Endodermal cell (in vitro differentiated cells): ENCODE results near the gene LRRK1. TPM values are rescaled to one million over a fixed set of nuclear protein-coding genes. Genes with fewer than 3 reads are reported as not detected.
A peak's percentile ranks its signal among the peaks of the same experiment; 100 is the strongest.

Source experiments
- DNase-seq: peaks from one replicate; pipeline ENCODE4 v3.0.0-alpha.2; 2017
- H3K27ac ChIP-seq: 2 replicates; pipeline ENCODE4 v1.5.1; 2013; ENCODE audit warnings: mild to moderate bottlenecking, low read depth, low read length, moderate library complexity
- H3K27me3 ChIP-seq: 2 replicates; pipeline ENCODE4 v1.6.1; 2013; ENCODE audit warnings: mild to moderate bottlenecking, low read length, moderate library complexity; ENCODE audit not compliant: insufficient read depth, control insufficient read depth, poor library complexity, severe bottlenecking
- H3K36me3 ChIP-seq: 2 replicates; pipeline ENCODE4 v1.7.0; 2013; ENCODE audit warnings: mild to moderate bottlenecking, low read length, moderate library complexity; ENCODE audit not compliant: control insufficient read depth, insufficient read depth
- H3K4me1 ChIP-seq: one replicate; pipeline ENCODE4 v1.7.0; 2013; ENCODE audit warnings: low read length; ENCODE audit not compliant: control insufficient read depth, insufficient read depth
- H3K4me3 ChIP-seq: 2 replicates; pipeline ENCODE4 v1.5.1; 2013; ENCODE audit warnings: mild to moderate bottlenecking, low read length, moderate library complexity
- H3K9ac ChIP-seq: 2 replicates; pipeline ENCODE4 v1.6.1; 2013; ENCODE audit warnings: mild to moderate bottlenecking, low read length, moderate library complexity; ENCODE audit not compliant: poor library complexity, severe bottlenecking; ENCODE audit errors: extremely low read depth
- H3K9me3 ChIP-seq: 2 replicates; pipeline ENCODE4 v1.6.1; 2013; ENCODE audit warnings: mild to moderate bottlenecking, low read length, moderate library complexity; ENCODE audit not compliant: control insufficient read depth
- H3K27ac Mint-ChIP-seq: 2 replicates; pipeline ENCODE4 v1.8.0; 2020; ENCODE audit warnings: mixed read lengths
- H3K27me3 Mint-ChIP-seq: 2 replicates; pipeline ENCODE4 v1.8.0; 2021; ENCODE audit warnings: mild to moderate bottlenecking, mixed read lengths; ENCODE audit not compliant: insufficient read depth
- H3K36me3 Mint-ChIP-seq: 2 replicates; pipeline ENCODE4 v1.8.0; 2020; ENCODE audit warnings: low read depth, mixed read lengths
- H3K4me1 Mint-ChIP-seq: 2 replicates; pipeline ENCODE4 v1.8.0; 2020; ENCODE audit warnings: mixed read lengths
- H3K4me3 Mint-ChIP-seq: 2 replicates; pipeline ENCODE4 v1.8.0; 2020; ENCODE audit warnings: mild to moderate bottlenecking, moderate library complexity, mixed read lengths
- H3K9me3 Mint-ChIP-seq: 2 replicates; pipeline ENCODE4 v1.8.0; 2020; ENCODE audit warnings: mild to moderate bottlenecking, mixed read lengths
- WGBS, 2 experiments: methylation state at CpG; one replicate each; pipeline versions ENCODE4 v1.1.5 to v1.1.7; 2013; ENCODE audit warnings: missing lambda C conversion rate in 2 of 2, mixed read lengths in 1 of 2; ENCODE audit not compliant: insufficient coverage in 1 of 2, insufficient read length in 1 of 2; 5-methylcytosine and 5-hydroxymethylcytosine counted together
- total RNA-seq, 2 donors: library from RNA; stranded (reverse); fragmentation: NEBNext Ultra II Directional in 1 of 2; extraction: Animal tissue kit (Norgen Biotek cat#: 25700) in 1 of 2; gene quantifications; 2 replicates in 1 of 2; 3 replicates in 1 of 2; pipeline ENCODE4 v1.2.1, GENCODE V29; 2021
- TF ChIP-seq, protein P1 (sequence below): fragments of 200-600 bp; sonication (generic); conservative IDR thresholded peaks from 2 replicates; pipeline ENCODE4 v1.5.0; 2021; ENCODE audit warnings: antibody characterized with exemption, mild to moderate bottlenecking

The LRRK1 gene
- total RNA-seq, 2 donors from 2014 or later, result 2.7 to 5.1 TPM

DNA sequence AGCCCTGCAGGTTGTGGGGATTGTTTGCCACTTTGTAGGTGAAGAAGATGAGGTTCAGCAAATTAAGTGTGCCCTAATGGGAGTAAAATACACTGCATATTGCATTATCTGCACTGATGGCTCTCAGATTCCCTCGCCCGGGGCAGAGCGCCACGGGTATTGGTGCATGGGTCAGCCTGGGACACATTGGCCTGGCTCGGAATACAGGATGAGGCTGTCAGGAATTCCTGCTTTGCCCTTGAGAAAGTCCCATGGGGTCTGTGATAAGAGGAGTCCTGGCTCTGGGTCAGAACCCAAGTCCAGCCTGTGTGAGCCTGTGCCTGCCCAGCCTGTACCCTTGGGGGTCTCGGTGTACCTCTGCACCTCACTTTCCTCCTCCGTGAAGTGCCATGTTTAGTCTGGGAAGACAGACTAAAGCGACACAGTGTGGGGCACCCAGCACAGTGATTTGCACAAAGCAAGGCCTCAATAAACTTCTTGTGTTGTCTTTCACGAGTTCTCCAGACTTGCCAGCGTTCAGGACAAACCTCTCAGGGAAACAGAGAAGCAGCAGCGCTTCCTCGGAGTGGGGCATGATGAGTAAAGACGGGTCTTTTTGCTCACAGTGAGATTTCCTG is 107.6 kb downstream of the LRRK1 start:
- H3K36me3 Mint-ChIP-seq, result no peaks in the 10 kb centered on the region
- no peak overlapping the region for H3K27ac Mint-ChIP-seq
- 91 to 95% methylated on average over 13 of the region's 13 CpGs for WGBS, 2 experiments

DNA sequence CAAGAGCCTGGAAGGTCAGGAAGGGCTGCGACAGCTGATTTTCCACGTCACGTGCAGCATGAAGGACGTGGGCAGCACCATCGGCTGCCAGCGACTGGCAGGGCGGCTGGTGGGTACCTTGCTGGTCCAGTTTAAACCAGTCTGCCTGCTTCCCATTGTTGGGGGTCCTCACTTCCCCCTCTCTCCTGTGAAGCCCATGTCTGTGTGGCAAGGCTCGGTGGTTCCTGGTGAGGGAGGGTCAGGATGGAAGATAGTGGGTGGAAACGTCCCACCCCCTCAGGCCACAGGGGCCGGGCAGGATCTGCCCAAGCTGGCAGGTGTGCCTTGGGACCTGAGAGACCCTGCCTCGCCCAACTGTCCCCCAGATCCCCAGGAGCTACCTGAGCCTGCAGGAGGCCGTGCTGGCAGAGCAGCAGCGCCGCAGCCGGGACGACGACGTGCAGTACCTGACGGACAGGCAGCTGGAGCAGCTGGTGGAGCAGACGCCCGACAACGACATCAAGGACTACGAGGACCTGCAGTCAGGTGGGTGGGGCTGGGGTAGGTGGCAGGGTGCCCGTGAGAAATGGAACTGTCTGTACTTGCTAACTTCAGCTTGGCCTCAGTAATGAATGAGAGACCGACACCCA is 108.2 kb downstream of the LRRK1 start:
- TF ChIP-seq, protein P1, sequence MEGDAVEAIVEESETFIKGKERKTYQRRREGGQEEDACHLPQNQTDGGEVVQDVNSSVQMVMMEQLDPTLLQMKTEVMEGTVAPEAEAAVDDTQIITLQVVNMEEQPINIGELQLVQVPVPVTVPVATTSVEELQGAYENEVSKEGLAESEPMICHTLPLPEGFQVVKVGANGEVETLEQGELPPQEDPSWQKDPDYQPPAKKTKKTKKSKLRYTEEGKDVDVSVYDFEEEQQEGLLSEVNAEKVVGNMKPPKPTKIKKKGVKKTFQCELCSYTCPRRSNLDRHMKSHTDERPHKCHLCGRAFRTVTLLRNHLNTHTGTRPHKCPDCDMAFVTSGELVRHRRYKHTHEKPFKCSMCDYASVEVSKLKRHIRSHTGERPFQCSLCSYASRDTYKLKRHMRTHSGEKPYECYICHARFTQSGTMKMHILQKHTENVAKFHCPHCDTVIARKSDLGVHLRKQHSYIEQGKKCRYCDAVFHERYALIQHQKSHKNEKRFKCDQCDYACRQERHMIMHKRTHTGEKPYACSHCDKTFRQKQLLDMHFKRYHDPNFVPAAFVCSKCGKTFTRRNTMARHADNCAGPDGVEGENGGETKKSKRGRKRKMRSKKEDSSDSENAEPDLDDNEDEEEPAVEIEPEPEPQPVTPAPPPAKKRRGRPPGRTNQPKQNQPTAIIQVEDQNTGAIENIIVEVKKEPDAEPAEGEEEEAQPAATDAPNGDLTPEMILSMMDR, result no peak
- no peaks in the 10 kb centered on the region for H3K4me1 Mint-ChIP-seq
- H3K27me3 Mint-ChIP-seq, result peaks cover 2% of the 10 kb centered on the region
- no peaks in the 10 kb centered on the region for H3K9me3 ChIP-seq
- H3K36me3 ChIP-seq, result no peaks in the 10 kb centered on the region
- DNase-seq, result peak; percentile 45
- no peak overlapping the region for H3K4me3 Mint-ChIP-seq
- no peaks in the 10 kb centered on the region for H3K4me1 ChIP-seq
- no peaks in the 10 kb centered on the region for H3K36me3 Mint-ChIP-seq
- no peaks in the 10 kb centered on the region for H3K9me3 Mint-ChIP-seq
- H3K4me3 ChIP-seq, result no peak overlapping the region
- H3K27ac Mint-ChIP-seq, result no peak overlapping the region
- no peak overlapping the region for H3K27ac ChIP-seq
- 88 to 96% methylated on average over 12 to 25 of the region's 25 CpGs for WGBS, 2 experiments
- no peak overlapping the region for H3K9ac ChIP-seq
- no peaks in the 10 kb centered on the region for H3K27me3 ChIP-seq

More for the DNA sequence above, 107.6 kb downstream of the LRRK1 start:
- Histone ChIP-seq H3K4me3 (no peak overlapping the region), H3K9ac (no peak overlapping the region), H3K27me3 (no peaks in the 10 kb centered on the region), H3K9me3 (no peaks in the 10 kb centered on the region), H3K36me3 (no peaks in the 10 kb centered on the region), H3K4me1 (no peaks in the 10 kb centered on the region), H3K27ac (no peak overlapping the region)
- TF ChIP-seq, protein P1, result no peak
- DNase-seq, result no peak
- Mint-ChIP-seq H3K4me3 (no peak overlapping the region), H3K27me3 (peaks cover 2% of the 10 kb centered on the region), H3K4me1 (no peaks in the 10 kb centered on the region), H3K9me3 (no peaks in the 10 kb centered on the region)

DNA sequence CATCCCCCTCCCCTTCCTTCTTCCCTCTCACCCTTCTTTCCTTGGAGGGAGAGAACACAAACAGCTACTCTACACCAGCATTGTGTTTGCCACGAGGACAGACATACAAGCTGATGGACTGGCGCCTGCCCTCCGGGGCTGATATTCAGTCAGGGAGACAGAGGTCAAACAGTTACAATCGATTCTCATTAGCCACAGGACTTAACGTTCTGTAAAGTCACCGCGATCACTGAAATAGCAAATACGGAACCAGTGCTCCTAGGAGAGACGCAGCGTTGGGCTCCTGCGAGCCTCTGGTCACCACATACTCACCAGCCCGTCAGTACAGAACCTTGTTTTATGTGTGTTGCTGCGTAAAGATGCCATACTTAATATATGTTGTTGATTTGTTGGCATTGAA is 108.8 kb downstream of the LRRK1 start:
- Histone ChIP-seq H3K4me3 (no peak overlapping the region), H3K9me3 (no peaks in the 10 kb centered on the region), H3K4me1 (no peaks in the 10 kb centered on the region), H3K9ac (no peak overlapping the region), H3K27ac (no peak overlapping the region), H3K36me3 (no peaks in the 10 kb centered on the region), H3K27me3 (no peaks in the 10 kb centered on the region)
- 91 to 93% methylated on average over 12 to 13 of the region's 13 CpGs for WGBS, 2 experiments
- TF ChIP-seq, protein P1, result no peak
- H3K36me3 Mint-ChIP-seq, result no peaks in the 10 kb centered on the region
- peak; percentile 27 for DNase-seq
- H3K9me3 Mint-ChIP-seq, result no peaks in the 10 kb centered on the region
- H3K4me3 Mint-ChIP-seq, result no peak overlapping the region
- H3K27ac Mint-ChIP-seq, result no peak overlapping the region
- no peaks in the 10 kb centered on the region for H3K4me1 Mint-ChIP-seq
- H3K27me3 Mint-ChIP-seq, result peaks cover 2% of the 10 kb centered on the region
